GM10847 (cell line): ENCODE data around the gene PLD4.

Experiments
- POLR2A ChIP-seq: IDR thresholded peaks from 2 replicates; pipeline ENCODE4 v1.6.1; 2011; ENCODE audit not compliant: insufficient read length; ENCODE audit errors: extremely low read depth

The PLD4 gene

GRCh38 chr14:104892531-104893434 lies 31.9 kb upstream of the PLD4 start:
- TF ChIP-seq POLR2A: no peak

GRCh38 chr14:104893435-104894207 lies 31.1 kb upstream of the PLD4 start:
- no peak for TF ChIP-seq POLR2A

- TF ChIP-seq POLR2A: no peak
Measured at GRCh38 chr14:104894331-104895206, 30.1 kb upstream of the PLD4 start.

GRCh38 chr14:104895207-104895785 lies 29.4 kb upstream of the PLD4 start:
- TF ChIP-seq POLR2A: no peak

- TF ChIP-seq POLR2A: no peak
Measured at GRCh38 chr14:104895786-104896661, 28.7 kb upstream of the PLD4 start.

GRCh38 chr14:104897330-104898194 lies 27.1 kb upstream of the PLD4 start:
- TF ChIP-seq POLR2A: no peak

GRCh38 chr14:104898195-104898558 lies 26.5 kb upstream of the PLD4 start:
- no peak for TF ChIP-seq POLR2A

GRCh38 chr14:104898870-104899510 lies 25.7 kb upstream of the PLD4 start:
- no peak for TF ChIP-seq POLR2A

GRCh38 chr14:104899781-104900180 lies 24.9 kb upstream of the PLD4 start:
- TF ChIP-seq POLR2A: no peak

GRCh38 chr14:104900639-104901512 lies 23.8 kb upstream of the PLD4 start:
- no peak for TF ChIP-seq POLR2A

GRCh38 chr14:104903990-104904389 lies 20.7 kb upstream of the PLD4 start:
- no peak for TF ChIP-seq POLR2A

GRCh38 chr14:104908303-104908702 lies 16.4 kb upstream of the PLD4 start:
- TF ChIP-seq POLR2A: no peak
